ENCODE data around the gene SLC1A3.

The SLC1A3 gene

DNA sequence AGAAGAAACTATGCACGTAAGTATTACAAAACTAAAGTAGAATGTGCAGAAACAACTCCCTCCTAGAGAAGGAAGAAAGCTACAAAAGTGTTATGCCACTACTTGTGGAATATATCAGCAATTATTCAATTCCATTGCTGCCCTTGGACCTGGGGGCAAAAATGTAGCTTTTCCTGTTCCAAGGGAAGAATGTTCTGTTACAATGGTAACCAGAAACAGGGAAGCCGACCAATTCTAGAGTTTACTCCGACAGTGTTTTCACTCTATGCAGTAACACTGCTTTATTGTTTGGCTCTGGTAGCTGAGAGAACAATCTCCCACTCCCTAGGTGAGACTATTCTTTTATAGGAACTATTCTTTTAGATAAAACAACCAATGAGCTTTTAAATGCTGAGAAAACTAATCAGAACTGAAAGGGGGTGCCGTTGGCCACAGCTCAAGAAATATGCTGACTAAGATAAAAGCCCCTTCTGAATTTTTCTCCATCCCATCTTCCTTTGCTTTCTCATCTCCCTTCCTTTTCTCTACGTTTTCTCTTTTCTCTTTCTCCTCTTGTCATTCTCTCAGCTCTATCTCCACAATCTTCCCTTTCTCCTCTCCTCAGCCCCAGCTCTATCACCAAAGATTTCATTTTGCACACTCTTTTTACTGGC, 54.1 kb downstream of the SLC1A3 start:
- Histone ChIP-seq H3K9me3 (replicated peaks; ENCODE audit: insufficient read depth, low read length) (no peaks in the 10 kb centered on the region), H4K20me1 (ENCODE audit: insufficient read depth, low read length) (no peaks in the 10 kb centered on the region), H3F3A (ENCODE audit: insufficient read depth, low read length) (no peaks in the 10 kb centered on the region), H3K79me2 (ENCODE audit: low read length) (no peaks in the 10 kb centered on the region), H3K9me2 (replicated peaks; ENCODE audit: insufficient read depth, low read length) (no peaks in the 10 kb centered on the region), H3K4me1 (ENCODE audit: low read length) (no peaks in the 10 kb centered on the region), H3K4me2 (ENCODE audit: low read depth, low read length) (no peak overlapping the region), H3K4me3 (ENCODE audit: low read length) (no peak overlapping the region), H3K36me3 (replicated peaks; ENCODE audit: insufficient read depth, low read length) (no peaks in the 10 kb centered on the region), H2AFZ (ENCODE audit: low read length) (no peak overlapping the region), H3K27ac (ENCODE audit: low read length) (no peak overlapping the region), H3K27me3 (replicated peaks; ENCODE audit: insufficient read depth, low read length) (no peaks in the 10 kb centered on the region), H3K9ac (ENCODE audit: low read length) (no peak overlapping the region)
- no peak for DNase-seq
- TF ChIP-seq, protein P1, sequence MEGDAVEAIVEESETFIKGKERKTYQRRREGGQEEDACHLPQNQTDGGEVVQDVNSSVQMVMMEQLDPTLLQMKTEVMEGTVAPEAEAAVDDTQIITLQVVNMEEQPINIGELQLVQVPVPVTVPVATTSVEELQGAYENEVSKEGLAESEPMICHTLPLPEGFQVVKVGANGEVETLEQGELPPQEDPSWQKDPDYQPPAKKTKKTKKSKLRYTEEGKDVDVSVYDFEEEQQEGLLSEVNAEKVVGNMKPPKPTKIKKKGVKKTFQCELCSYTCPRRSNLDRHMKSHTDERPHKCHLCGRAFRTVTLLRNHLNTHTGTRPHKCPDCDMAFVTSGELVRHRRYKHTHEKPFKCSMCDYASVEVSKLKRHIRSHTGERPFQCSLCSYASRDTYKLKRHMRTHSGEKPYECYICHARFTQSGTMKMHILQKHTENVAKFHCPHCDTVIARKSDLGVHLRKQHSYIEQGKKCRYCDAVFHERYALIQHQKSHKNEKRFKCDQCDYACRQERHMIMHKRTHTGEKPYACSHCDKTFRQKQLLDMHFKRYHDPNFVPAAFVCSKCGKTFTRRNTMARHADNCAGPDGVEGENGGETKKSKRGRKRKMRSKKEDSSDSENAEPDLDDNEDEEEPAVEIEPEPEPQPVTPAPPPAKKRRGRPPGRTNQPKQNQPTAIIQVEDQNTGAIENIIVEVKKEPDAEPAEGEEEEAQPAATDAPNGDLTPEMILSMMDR (IDR thresholded peaks at IDR 0.05; ENCODE audit: low read length) = no peak
- TF ChIP-seq EZH2 (optimal IDR thresholded peaks at IDR 0.05; ENCODE audit: low read depth, low read length) = no peak
- no peak for TF ChIP-seq EZH2phosphoT487 (IDR thresholded peaks at IDR 0.05; ENCODE audit: low read length)

DNA sequence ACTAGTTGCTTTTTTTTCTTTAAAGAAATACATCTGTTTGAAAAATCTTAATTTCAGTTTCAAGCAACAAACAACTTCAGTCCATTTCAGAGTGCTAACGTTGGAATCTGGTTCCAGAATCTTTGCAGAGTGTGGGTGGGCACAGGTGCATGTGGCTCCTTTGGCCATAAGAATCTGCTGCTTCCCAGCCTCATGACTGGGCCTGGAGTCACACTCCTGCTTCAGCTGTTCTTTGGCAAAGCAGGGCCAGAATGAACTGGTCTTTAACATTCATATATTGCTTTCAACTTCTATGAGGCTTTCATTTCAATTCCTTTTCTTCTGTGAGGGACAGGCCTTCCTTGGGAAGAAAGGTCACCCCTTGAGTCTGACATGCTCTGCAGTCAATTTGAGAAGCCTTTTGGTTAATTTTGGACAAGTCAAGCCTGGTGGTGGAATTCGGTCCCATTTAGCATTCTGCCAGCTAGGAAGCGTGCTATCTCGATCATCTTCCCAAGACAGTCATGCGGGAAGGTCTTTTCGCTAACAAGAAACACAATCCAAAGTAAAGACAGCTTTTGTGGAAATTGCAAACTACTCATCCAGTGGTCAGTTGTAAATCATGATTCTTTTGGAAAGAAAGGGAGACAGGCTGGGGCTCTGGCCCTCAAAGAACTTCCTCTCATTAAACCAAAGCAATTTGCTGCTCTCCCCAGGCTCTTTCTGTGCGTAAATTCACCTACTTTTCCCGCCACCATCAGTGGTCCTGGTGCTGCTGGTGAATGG, 55.2 kb downstream of the SLC1A3 start:
- Histone ChIP-seq H3F3A (ENCODE audit: insufficient read depth, low read length) (no peaks in the 10 kb centered on the region), H3K36me3 (replicated peaks; ENCODE audit: insufficient read depth, low read length) (no peaks in the 10 kb centered on the region), H2AFZ (ENCODE audit: low read length) (no peak overlapping the region), H3K4me2 (ENCODE audit: low read depth, low read length) (no peak overlapping the region), H3K9ac (ENCODE audit: low read length) (no peak overlapping the region), H3K79me2 (ENCODE audit: low read length) (no peaks in the 10 kb centered on the region), H3K4me1 (ENCODE audit: low read length) (no peaks in the 10 kb centered on the region), H3K9me3 (replicated peaks; ENCODE audit: insufficient read depth, low read length) (no peaks in the 10 kb centered on the region), H3K27ac (ENCODE audit: low read length) (no peak overlapping the region), H4K20me1 (ENCODE audit: insufficient read depth, low read length) (no peaks in the 10 kb centered on the region), H3K27me3 (replicated peaks; ENCODE audit: insufficient read depth, low read length) (no peaks in the 10 kb centered on the region), H3K4me3 (ENCODE audit: low read length) (no peak overlapping the region), H3K9me2 (replicated peaks; ENCODE audit: insufficient read depth, low read length) (no peaks in the 10 kb centered on the region)
- no peak for DNase-seq
- TF ChIP-seq, protein P1 (IDR thresholded peaks at IDR 0.05; ENCODE audit: low read length) = no peak
- no peak for TF ChIP-seq EZH2 (optimal IDR thresholded peaks at IDR 0.05; ENCODE audit: low read depth, low read length)
- no peak for TF ChIP-seq EZH2phosphoT487 (IDR thresholded peaks at IDR 0.05; ENCODE audit: low read length)

DNA sequence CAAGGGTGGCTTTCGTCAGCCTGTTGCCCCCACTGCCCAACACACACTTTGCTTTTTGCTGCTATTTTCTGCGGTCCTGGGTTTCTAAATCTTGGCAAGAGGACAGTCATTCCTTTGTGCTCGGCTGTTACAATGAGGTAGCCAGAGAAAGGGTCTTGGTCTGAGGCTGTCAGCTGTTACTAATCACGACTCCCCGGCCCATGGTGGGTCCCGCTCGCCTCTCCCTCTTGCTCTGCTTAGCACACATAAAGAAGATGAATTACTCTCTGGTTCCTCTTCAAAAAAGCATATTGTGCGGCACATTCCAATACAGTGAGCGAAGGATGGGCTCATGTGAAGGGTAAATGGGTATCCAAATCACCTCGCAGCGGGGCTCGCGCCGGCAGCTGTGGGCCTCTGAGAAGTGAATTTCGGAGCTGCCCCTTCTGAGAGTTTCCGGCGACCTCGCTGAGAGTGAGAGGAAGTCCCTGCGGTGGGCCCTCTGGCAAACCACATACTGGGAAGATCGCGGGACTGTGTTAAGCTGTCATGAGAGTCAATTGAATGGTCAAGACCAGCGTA, 56.0 kb downstream of the SLC1A3 start:
- H3K9me2 ChIP-seq (replicated peaks; ENCODE audit: insufficient read depth, low read length) = no peaks in the 10 kb centered on the region
- H2AFZ ChIP-seq (ENCODE audit: low read length) = no peak overlapping the region
- H3K4me2 ChIP-seq (ENCODE audit: low read depth, low read length) = no peak overlapping the region
- no peak overlapping the region for H3K4me3 ChIP-seq (ENCODE audit: low read length)
- H3K27ac ChIP-seq (ENCODE audit: low read length) = no peak overlapping the region
- H3K27me3 ChIP-seq (replicated peaks; ENCODE audit: insufficient read depth, low read length) = no peaks in the 10 kb centered on the region
- H3K4me1 ChIP-seq (ENCODE audit: low read length) = no peaks in the 10 kb centered on the region
- no peak for DNase-seq
- no peaks in the 10 kb centered on the region for H3F3A ChIP-seq (ENCODE audit: insufficient read depth, low read length)
- no peaks in the 10 kb centered on the region for H3K36me3 ChIP-seq (replicated peaks; ENCODE audit: insufficient read depth, low read length)
- no peaks in the 10 kb centered on the region for H4K20me1 ChIP-seq (ENCODE audit: insufficient read depth, low read length)
- no peak overlapping the region for H3K9ac ChIP-seq (ENCODE audit: low read length)
- TF ChIP-seq, protein P1 (IDR thresholded peaks at IDR 0.05; ENCODE audit: low read length) = no peak
- no peak for TF ChIP-seq EZH2phosphoT487 (IDR thresholded peaks at IDR 0.05; ENCODE audit: low read length)
- TF ChIP-seq EZH2 (optimal IDR thresholded peaks at IDR 0.05; ENCODE audit: low read depth, low read length) = no peak
- no peaks in the 10 kb centered on the region for H3K9me3 ChIP-seq (replicated peaks; ENCODE audit: insufficient read depth, low read length)
- no peaks in the 10 kb centered on the region for H3K79me2 ChIP-seq (ENCODE audit: low read length)
